Myocyte (in vitro differentiated cells): ENCODE data around the gene RNF103. TPM values are rescaled to one million over a fixed set of nuclear protein-coding genes. Genes with fewer than 3 reads are reported as not detected.
"Not testable (repeated sequence)": the region's sequence is repeated elsewhere in the genome, so short reads cannot be mapped to it uniquely, and the experiment has no call there.

Experiments
- DNase-seq: peaks from one replicate; pipeline ENCODE4 v3.0.0-alpha.2; 2012; ENCODE audit warnings: low read depth
- polyA plus RNA-seq: library from polyadenylated mRNA; unstranded; fragments of >200 nt; gene quantifications from one replicate; pipeline ENCODE4 v1.2.1, GENCODE V29; 2012; ENCODE audit warnings: missing spikeins
- total RNA-seq: library from RNA; depleted of rRNA; stranded (reverse); fragments of >200 nt; gene quantifications from 2 replicates; pipeline ENCODE4 v1.2.3, GENCODE V29; 2014

Gene RNF103, protein sequence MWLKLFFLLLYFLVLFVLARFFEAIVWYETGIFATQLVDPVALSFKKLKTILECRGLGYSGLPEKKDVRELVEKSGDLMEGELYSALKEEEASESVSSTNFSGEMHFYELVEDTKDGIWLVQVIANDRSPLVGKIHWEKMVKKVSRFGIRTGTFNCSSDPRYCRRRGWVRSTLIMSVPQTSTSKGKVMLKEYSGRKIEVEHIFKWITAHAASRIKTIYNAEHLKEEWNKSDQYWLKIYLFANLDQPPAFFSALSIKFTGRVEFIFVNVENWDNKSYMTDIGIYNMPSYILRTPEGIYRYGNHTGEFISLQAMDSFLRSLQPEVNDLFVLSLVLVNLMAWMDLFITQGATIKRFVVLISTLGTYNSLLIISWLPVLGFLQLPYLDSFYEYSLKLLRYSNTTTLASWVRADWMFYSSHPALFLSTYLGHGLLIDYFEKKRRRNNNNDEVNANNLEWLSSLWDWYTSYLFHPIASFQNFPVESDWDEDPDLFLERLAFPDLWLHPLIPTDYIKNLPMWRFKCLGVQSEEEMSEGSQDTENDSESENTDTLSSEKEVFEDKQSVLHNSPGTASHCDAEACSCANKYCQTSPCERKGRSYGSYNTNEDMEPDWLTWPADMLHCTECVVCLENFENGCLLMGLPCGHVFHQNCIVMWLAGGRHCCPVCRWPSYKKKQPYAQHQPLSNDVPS
- 32.9 and 50.6 TPM in 2 replicates for total RNA-seq
- 17.8 TPM for polyA plus RNA-seq

DNA sequence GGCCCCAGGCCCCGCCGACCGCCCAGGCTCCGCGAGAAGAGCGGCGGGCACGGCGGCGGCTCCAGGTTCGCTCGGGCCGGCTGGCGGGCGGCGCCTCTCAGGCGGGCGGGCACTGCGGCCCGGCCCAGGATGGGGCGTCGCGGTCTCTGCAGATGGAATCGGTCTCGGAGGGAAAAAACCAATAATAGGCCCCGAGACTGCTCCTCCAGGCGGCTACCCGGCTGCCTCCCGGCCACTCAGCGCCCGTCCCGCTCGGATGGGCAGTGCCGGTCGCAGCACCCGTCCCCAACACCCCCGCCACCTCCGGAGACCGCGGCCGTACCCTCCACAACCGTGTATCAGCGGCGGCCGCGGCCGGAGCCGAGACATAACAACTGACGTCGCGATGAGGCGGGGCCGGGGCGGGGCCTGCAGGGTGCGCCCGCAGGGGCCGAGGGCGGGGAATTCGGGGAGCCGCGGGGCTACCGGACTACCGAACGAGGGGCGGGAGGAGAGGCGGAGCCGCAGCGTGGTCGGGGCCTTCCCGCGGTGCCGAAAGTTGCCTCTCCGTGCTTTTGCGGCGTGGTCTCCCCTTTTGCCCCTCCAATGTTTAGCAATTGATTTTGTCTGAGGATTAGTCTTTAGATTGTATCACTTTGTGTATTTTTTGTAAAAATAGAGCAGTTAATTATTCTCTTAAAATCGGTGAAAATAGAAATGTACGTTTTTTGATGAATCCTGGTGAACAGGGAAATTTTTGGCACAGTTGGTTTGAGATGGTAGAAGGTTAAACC, at the start of gene RNF103:
Gene RNF103, minus strand, starts transcription at position 372 of the 773 bp plus-strand sequence. CDS start 979 bp downstream, outside the sequence.
- DNase-seq, result peak; percentile 95

DNA sequence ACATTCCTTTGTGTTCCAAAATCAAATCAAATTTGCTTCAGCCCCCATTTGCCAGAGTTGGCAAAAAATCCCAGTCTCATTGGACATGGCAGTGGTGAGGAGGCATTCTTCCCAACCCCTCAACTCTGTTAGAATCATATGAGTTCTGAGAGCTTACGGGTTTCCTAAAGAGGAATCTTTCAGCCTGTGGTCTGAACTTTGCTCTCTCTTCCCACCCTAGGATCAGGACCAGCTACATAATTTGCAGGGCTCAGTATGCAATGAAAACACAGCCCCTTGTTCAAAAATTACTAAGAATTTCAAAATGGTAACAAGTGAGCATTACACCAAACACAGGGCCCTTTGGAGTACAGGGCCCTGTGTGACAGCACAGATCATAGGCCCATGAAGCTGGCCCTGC, 49.3 kb upstream of the RNF103 start:
- DNase-seq, result no peak

DNA sequence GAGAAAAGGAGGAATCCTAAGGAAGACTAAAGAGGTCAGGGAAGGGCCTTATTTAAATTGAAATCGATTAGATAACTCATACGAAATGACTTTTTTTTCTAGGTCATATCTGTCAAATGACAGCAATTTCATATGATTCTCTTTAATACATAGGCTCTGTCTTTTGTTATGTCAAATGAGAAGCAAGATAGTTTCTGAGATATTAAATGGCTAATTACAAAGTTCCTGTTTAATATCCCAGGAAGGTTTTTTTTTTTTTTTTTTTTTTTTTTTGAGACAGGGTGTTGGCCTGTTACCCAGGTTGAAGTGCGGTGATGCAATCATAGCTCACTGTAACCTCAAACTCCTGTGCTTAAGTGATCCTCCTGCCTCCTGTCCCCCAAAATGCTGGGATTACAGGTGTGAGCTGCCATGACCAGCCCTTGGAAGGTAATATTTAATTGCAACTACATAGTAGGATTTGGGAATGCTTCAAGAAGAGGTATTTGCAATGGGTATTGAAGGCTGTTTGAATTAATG, 48.4 kb upstream of the RNF103 start:
- no peak for DNase-seq

DNA sequence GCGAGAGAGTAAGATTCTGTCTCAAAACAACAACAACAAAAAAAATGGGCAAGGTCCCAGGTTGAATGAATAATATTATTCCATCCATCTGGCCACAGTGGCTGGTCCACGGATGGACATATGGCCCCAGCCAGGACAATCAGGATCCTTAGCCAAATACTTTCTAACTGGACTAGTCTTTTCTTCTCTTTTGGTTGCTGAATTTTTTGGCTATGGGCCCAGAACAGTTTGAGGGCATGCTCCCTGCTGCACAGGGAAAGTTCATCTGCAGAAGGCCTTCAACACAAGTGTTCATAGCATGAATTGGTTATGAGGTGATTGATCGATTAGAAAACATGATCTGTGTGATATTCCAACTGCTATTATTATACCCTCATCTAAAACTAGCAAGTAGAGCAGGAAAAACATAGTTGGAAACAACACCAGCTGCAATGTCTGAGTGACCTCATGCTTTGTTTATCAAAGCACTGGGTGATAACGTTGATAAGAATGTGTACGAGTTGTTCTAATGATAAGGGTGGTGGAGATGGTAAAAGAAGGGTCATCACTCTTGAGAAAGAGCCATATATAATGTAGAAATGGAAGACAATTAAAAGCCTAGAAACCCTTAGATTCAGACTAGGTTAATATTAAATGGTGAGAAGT, 47.8 kb upstream of the RNF103 start:
- DNase-seq, result peak; percentile 46

DNA sequence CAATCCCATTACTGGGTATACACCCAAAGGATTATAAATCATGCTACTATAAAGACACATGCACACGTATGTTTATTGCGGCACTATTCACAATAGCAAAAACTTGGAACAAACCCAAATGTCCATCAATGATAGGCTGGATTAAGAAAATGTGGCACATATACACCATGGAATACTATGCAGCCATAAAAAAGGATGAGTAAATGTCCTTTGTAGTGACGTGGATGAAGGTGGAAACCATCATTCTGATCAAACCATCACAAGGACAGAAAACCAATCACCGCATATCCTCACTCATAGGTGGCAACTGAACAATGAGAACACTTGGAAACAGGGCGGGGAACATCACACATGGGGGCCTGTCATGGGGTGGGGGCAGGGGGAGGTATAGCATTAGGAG, 45.7 kb upstream of the RNF103 start:
- DNase-seq, result not testable (repeated sequence)

DNA sequence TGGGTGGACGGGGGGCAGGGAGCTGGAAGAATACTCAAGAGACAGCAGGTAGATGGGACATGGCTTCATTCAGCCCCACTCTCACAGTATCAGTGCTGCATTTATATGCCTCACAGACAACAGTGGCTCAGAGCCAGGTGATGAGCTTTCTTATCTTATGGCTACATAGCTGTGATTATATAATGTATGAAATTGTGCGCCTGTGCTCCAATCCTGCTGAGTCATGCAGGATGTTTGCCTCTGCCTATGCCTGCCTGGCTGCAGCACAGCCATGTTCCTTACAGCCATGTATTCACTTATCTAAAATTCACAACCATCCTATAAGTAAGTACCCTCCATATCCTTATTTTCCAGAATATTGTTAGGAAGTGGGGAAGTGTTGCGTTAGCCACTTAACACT, 37.7 kb upstream of the RNF103 start:
- DNase-seq, result no peak

DNA sequence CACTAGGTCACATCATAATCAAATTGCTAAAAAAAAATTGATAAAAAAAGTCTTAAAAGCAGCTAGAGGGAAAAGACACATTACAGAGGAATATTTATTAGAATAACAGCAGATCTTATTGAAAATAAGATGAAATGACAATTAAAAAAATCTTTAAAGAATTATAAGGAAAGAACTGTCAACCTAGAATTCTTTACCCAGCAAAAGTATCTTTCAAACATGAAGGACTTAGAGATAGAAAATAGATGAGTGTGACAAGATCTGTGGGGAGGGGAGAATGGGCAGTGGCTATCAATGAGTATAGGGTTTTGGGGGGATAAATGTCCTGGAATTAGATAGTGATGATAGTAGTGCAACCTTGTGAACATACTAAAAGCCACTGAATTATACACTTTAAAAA, 26.5 kb upstream of the RNF103 start:
- no peak for DNase-seq

DNA sequence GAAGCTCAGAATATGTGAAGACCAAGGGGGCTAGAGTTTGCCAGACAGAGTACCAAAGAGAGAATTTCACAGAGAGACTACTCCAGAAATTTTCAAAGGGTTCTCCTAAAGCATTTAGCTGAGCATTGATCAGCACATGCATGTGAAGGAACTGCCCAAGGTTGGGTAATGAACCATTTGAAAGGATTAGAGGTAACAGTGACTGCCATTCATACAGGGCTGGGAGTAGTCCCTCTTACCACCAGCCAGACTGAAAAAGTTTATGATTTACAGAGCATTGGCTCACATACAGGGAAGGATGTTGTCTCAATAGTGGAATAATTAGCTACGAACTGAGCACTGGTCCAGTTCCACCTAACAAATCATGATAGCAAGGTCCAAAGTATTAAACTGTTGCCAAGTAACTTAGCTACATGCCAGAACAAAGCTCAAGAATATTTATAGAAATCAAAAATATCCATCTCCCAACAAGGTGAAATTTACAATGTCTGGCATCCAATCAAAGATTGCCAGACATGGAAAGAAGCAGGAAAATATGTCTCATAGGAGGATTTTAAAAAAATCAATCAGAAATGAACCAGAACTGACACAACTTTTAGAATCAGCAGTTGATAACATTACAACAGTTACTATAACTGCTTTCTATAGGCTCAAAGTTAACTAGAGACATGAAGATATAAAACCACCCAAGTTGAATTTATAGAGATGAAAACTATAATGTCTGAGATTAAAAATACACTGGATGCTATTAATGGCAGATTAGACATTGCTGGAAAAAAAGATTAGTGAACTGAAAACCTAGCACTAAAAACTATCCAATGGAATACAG, 25.7 kb upstream of the RNF103 start:
- DNase-seq, result no peak

DNA sequence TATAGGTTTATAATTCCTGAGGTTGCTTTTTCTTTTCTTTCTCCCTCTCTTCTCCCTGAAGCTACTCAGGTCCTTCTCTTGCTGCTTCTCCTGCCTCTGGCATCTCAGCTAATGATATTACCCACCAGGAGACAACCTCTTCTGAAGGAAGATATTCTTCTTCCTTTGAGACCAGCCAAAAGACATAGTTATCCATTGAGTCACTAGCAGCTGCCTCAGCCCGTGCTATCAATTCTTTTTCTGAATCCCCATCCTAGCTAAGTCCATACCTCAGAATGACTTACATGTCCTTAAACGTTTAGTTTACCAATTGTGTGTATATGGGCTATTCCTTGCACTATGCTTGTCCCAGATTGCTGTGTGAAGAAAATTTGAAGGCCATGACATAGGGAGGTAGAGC, 25.0 kb upstream of the RNF103 start:
- DNase-seq, result peak; percentile 11

DNA sequence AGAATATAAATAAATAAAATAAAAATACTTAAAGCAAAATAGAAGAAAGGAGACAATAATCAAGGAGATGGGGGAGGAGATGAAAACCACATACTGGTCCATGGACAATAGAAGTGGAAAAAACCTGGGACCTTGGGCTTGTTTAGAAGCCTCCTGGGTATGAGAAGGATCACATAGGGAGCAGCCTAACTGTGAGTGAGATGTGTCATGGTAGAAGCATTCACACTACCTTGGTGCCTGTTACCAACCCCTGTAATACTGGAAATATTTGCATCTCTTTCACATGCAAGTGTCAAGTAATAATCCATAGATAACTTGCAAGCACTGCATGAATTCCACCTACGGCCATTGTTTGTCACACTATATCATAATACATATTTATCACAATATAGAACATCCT, 23.2 kb upstream of the RNF103 start:
- no peak for DNase-seq

DNA sequence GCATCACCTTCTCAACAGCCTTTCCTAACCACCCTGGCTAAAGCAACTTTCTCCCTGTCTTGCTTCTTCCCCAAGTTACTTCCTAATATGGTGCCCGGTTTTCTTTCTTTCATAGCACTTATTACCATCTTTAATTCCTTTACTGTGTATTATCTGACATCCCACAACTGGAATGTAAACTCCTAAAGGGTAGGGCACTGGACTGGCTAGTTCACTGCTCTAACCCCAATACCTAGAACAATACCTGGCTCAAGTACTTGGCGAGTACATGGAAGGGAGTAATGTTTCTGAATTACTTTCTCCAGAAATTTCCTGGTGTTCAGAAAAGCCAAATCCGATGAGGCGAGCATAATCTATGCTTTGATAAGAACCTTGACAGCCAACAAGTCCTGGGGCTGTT, 22.7 kb upstream of the RNF103 start:
- no peak for DNase-seq

DNA sequence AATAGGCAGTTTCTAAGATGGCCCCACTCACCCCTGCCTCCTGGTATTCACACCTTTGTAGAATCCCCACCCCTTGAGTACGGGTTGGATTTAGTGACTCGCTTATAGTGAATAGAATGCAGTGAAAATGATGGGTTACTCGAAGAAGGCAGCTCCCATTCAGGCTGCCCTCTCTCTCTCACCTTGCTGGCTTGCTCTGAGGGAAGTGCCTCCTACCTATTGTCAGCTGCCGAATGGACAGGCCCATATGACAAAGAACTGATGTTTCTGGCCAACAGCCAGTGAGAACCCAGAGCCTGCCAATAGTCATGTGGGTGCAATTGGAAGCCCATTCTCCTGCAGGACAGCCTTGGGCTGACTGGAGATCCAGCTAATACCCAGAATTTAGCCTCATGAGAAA, 22.1 kb upstream of the RNF103 start:
- no peak for DNase-seq

DNA sequence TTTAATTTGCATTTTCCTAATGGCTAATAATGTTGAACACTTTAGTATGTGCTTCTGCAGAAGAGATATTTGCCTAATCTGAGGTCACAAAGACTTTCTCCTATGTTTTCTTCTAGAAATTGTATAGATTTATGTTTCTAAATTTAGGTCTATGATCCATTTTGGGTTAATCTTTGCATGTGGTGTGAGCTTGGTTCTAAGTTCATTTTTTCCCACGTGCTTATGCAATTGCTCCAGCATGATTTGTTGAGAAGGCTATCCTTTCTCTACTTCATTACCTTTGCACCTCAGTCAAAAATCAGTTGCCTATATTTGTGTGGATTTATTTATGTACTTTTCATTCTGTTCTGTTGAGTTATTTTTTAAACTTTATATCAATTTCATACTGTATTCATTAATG, 15.0 kb upstream of the RNF103 start:
- DNase-seq, result no peak

DNA sequence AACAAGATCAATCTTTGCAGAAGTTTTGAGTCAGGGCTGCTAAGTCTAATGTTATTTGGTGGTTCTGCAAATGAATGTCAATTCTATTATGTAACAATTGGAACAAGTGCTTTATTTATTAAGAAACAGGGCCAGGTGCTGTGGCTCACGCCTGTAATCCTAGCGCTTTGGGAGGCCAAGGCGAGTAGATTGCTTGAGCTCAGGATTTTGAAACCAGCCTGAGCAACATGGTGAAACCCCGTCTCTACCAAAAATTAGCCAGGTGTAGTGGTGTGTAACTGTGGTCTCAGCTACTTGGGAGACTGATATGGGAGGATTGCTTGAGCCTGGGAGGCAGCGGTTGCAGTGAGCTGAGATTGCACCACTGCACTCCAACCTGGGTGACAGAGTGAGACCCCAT, 13.2 kb upstream of the RNF103 start:
- DNase-seq, result peak; percentile 35

DNA sequence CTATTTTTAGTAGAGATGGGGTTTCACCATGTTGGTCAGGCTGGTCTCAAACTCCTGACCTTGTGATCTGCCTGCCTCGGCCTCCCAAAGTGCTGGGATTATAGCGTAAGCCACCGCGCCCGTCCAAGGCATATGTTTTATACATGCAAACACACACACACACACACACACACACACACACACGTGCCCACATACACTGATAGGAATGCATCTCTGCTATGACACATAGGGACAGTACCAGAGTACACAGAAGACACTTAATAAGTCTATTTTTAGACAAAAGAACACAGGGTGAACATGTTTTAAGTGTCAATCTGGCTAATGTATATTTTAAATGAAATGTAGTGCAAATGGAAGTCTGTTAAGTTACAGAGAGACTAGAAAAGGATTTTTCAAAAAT, 10.7 kb upstream of the RNF103 start:
- DNase-seq, result no peak

DNA sequence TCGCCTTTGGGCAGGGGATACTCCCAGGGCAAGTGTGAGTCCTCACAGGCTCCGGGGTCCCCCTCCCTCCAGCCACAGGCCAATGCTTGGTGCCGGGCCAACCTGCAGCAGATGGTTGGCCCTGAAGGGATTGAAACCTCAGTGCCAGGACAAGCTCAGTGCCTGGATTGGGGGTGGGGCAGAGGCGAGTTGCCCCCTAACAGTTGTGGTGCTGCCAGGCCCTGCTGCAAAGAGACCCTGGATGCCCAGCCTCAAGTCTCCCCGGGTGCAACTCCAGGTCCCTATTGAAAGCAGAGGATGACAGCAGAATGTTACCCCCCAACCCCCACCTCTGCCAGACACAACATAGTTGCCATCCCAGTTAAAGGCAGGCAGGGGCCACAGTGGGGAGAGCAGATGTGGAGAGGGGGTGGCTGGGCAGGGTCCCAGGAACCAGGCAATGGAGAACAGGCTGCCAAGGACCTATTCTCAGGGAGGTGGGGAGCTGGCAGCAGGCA, 9.5 kb upstream of the RNF103 start:
- DNase-seq, result peak; percentile 67

DNA sequence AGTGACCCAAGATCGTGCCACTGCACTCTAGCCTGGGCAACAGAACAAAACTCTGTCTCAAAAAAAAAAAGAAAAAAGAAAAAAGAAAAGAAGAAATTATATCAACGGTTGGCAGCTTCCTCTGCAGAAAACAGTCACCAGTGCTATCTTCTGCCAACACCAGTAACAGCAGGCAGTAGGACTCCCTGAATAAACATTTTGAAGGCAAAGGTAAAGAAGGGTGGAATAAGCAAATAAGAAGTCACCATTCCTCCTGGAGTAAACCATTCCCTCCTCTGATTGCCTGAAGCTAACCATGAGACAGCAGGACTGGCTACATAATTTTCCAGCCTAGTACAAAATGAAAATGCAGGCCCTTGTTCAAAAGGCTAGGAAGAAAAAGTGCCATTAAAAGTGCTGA, 9.0 kb upstream of the RNF103 start:
- no peak for DNase-seq

DNA sequence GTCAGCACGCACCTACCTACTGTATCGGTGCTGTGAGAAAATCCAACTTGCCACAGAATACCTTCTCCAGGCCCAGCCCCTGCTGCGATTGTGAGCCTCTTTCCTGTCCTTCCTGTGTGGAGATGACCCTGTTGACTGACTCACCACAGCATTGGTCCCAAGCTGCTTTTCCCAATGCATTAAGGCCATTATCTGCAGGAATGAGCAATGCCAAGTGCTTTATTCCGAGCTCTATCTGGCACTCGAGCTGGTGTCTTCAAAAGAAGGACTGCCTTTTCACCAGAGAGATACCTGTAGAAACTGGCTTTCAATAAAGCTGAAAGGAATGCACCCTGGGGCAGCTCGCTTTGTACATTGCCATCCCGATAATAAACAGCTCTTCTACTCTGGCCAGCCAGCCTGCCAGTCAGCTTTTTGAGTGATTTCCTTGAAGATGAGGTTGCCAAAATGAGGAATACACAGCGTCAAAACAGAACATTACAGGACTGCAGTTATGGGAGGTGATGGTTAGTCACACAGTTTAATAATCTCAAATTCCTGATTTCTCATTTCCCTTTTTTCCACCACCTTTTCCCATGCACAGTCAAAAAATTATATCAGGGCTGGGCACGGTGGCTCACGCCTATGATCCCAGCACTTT, 8.3 kb upstream of the RNF103 start:
- no peak for DNase-seq

DNA sequence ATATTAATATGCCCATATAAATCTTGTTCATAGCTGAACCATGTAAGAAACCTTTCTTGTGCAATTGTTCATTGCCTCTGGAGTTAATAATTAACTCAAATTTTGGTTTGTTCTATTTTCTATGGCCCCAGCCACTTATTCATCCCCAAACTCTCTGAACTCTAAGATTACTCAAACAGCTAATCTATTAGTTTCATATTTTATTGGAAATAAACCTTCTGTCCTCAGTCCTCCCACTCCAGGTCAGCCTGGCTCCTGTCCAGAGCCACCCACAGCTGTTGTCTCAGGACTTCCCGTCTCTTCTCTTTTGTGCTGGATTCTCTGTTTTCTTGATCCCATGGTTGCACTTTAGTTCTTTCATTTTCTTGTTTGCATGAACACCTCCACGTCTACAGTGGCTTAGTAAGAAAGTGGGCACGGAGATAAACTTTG, 4.4 kb upstream of the RNF103 start:
- DNase-seq, result peak; percentile 39

DNA sequence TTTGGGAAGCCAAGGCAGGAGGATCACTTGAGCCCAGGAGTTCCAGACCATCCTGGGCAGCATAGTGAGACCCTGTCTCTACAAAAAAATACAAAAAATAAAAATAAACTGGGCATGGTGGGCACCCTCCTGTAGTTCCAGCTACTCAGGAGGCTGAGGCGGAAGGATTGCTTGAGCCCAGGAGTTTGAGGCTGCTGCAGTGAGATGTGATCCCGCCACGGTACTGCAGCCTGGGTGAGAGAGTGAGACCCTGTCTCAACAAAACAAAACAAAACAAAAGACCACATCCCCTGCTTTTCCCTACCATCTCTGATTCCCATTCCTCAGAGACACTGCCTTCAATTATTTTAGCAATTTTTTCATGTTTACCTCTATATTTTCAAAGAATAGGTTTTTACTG, 3.9 kb upstream of the RNF103 start:
- no peak for DNase-seq
